Measurements from ENCODE around the gene TIMP1.

DNA sequence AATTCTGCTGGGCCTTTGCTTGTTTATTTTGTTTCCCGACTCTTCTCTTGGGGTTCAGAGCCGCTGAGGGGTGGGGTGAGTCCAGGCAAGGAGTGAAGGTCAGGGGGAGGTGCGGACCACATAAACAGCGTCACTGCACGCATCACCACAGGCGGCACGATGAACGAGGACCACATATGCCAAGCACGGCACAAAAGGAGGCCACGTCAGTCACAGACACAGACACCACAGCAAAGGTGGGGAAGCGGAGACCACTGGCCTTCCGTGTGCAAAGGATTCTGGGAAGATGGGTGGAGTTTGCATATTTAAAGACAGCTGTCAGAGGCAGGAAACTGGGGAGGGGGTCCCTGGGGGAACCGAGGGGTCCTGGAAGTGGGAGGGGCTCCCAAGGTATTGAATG lies 10.3 kb upstream of the TIMP1 start:
- TF ChIP-seq, protein P1, sequence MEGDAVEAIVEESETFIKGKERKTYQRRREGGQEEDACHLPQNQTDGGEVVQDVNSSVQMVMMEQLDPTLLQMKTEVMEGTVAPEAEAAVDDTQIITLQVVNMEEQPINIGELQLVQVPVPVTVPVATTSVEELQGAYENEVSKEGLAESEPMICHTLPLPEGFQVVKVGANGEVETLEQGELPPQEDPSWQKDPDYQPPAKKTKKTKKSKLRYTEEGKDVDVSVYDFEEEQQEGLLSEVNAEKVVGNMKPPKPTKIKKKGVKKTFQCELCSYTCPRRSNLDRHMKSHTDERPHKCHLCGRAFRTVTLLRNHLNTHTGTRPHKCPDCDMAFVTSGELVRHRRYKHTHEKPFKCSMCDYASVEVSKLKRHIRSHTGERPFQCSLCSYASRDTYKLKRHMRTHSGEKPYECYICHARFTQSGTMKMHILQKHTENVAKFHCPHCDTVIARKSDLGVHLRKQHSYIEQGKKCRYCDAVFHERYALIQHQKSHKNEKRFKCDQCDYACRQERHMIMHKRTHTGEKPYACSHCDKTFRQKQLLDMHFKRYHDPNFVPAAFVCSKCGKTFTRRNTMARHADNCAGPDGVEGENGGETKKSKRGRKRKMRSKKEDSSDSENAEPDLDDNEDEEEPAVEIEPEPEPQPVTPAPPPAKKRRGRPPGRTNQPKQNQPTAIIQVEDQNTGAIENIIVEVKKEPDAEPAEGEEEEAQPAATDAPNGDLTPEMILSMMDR (optimal IDR thresholded peaks at IDR 0.05 in 1 of 3, IDR thresholded peaks at IDR 0.05 in 1 of 3, conservative IDR thresholded peaks at IDR 0.05 in 1 of 3; ENCODE audit: extremely low read depth in 1 of 3, insufficient read depth in 2 of 3, low read length in 3 of 3): no peak
- no peak for TF ChIP-seq EZH2 (IDR thresholded peaks at IDR 0.05; ENCODE audit: low read length)
